Neuronal stem cell (in vitro differentiated cells): Measurements from ENCODE around the gene PDE8A.
"Not testable (repeated sequence)": the region's sequence is repeated elsewhere in the genome, so short reads cannot be mapped to it uniquely, and the experiment has no call there.

Source experiments
- DNase-seq: peaks from one replicate; pipeline ENCODE4 v3.0.0-alpha.2; 2013; ENCODE audit warnings: low spot score
- H2AFZ ChIP-seq: one replicate; pipeline ENCODE4 v1.6.1; 2013; ENCODE audit warnings: mild to moderate bottlenecking, low read length, inconsistent platforms
- H2AK5ac ChIP-seq: 2 replicates; pipeline ENCODE4 v1.6.1; 2013; ENCODE audit warnings: low read depth, mild to moderate bottlenecking, inconsistent platforms, low read length, moderate library complexity, mixed read lengths
- H2BK120ac ChIP-seq: 2 replicates; pipeline ENCODE4 v1.6.1; 2013; ENCODE audit warnings: low read depth, mild to moderate bottlenecking, inconsistent platforms, low read length, moderate library complexity, mixed read lengths
- H2BK12ac ChIP-seq: one replicate; pipeline ENCODE4 v1.6.1; 2013; ENCODE audit warnings: low read length, inconsistent platforms
- H2BK15ac ChIP-seq: 2 replicates; pipeline ENCODE4 v1.6.1; 2013; ENCODE audit warnings: mild to moderate bottlenecking, low read length, inconsistent platforms, mixed read lengths
- H2BK5ac ChIP-seq: one replicate; pipeline ENCODE4 v1.6.1; 2013; ENCODE audit warnings: inconsistent platforms, mild to moderate bottlenecking, low read length, moderate library complexity
- H3K14ac ChIP-seq: one replicate; pipeline ENCODE4 v1.6.1; 2013; ENCODE audit warnings: low read length, inconsistent platforms
- H3K18ac ChIP-seq: 2 replicates; pipeline ENCODE4 v1.6.1; 2013; ENCODE audit warnings: low read length, inconsistent platforms
- H3K23ac ChIP-seq: 2 replicates; pipeline ENCODE4 v1.6.1; 2013; ENCODE audit warnings: low read depth, mild to moderate bottlenecking, mixed read lengths, low read length, inconsistent platforms; ENCODE audit not compliant: poor library complexity
- H3K27ac ChIP-seq: replicated peaks from 3 replicates; pipeline ENCODE4 v1.5.1; 2013; ENCODE audit warnings: low read length, inconsistent platforms
- H3K27me3 ChIP-seq, 3 experiments: 2 replicates each; pipeline ENCODE4 v1.6.1; 2013; ENCODE audit warnings: low read length in 3 of 3, mild to moderate bottlenecking in 2 of 3, inconsistent platforms in 1 of 3, low read depth in 1 of 3, mixed read lengths in 1 of 3, moderate library complexity in 1 of 3; ENCODE audit not compliant: control insufficient read depth in 3 of 3, insufficient read depth in 3 of 3
- H3K36me3 ChIP-seq, 2 donors: replicated peaks in 1 of 2; 2 replicates each; pipeline ENCODE4 v1.6.1; 2013; ENCODE audit warnings: low read length in 2 of 2; ENCODE audit not compliant: control insufficient read depth in 2 of 2, insufficient read depth in 2 of 2
- H3K4ac ChIP-seq: 2 replicates; pipeline ENCODE4 v1.6.1; 2013; ENCODE audit warnings: inconsistent platforms, mild to moderate bottlenecking, low read length, moderate library complexity
- H3K4me1 ChIP-seq, 2 donors: 1 replicate in 1 of 2; 2 replicates in 1 of 2; pipeline ENCODE4 v1.6.1; 2013; ENCODE audit warnings: low read length in 2 of 2, low read depth in 1 of 2; ENCODE audit not compliant: control insufficient read depth in 2 of 2, insufficient read depth in 1 of 2
- H3K4me2 ChIP-seq: one replicate; pipeline ENCODE4 v1.6.1; 2013; ENCODE audit warnings: mild to moderate bottlenecking, low read length, inconsistent platforms; ENCODE audit not compliant: insufficient read depth, poor library complexity, severe bottlenecking
- H3K4me3 ChIP-seq, 2 donors: 2 replicates each; pipeline ENCODE4 v1.5.1; 2013; ENCODE audit warnings: low read length in 2 of 2, mild to moderate bottlenecking in 2 of 2, inconsistent platforms in 1 of 2, moderate library complexity in 1 of 2
- H3K79me1 ChIP-seq: one replicate; pipeline ENCODE4 v1.6.1; 2013; ENCODE audit warnings: low read depth, mild to moderate bottlenecking, inconsistent platforms, low read length, moderate library complexity
- H3K9ac ChIP-seq: one replicate; pipeline ENCODE4 v1.6.1; 2013; ENCODE audit warnings: mild to moderate bottlenecking, low read depth, low read length, inconsistent platforms; ENCODE audit not compliant: poor library complexity
- H3K9me3 ChIP-seq, 2 donors: replicated peaks in 1 of 2; 2 replicates each; pipeline versions ENCODE3 to v1.6.1; 2013; ENCODE audit warnings: low read length in 2 of 2, mild to moderate bottlenecking in 2 of 2, inconsistent platforms in 1 of 2, low read depth in 1 of 2, mixed read lengths in 1 of 2, moderate library complexity in 1 of 2; ENCODE audit not compliant: control insufficient read depth in 2 of 2, insufficient read depth in 1 of 2
- H4K8ac ChIP-seq: one replicate; pipeline ENCODE4 v1.6.1; 2013; ENCODE audit warnings: low read depth, mild to moderate bottlenecking, inconsistent platforms, low read length, moderate library complexity
- H4K91ac ChIP-seq: one replicate; pipeline ENCODE4 v1.6.1; 2013; ENCODE audit warnings: low read length, low read depth, mild to moderate bottlenecking, inconsistent platforms; ENCODE audit not compliant: poor library complexity
- whole genome bisulfite sequencing, 2 donors: extraction: QIAGEN DNeasy Blood & Tissue Kit; methylation state at CpG; one replicate each; pipeline ENCODE4 v1.1.7; 2013; ENCODE audit warnings: missing lambda C conversion rate in 2 of 2, mixed read lengths in 1 of 2; ENCODE audit not compliant: insufficient read length in 2 of 2, insufficient replicate concordance in 1 of 2; ENCODE audit errors: extremely low coverage in 2 of 2; 5-methylcytosine and 5-hydroxymethylcytosine counted together

Gene PDE8A

GRCh38 chr15:84985158-84985557 is 3.5 kb downstream of the PDE8A start:
- Histone ChIP-seq H3K18ac (no peak overlapping the region), H2BK120ac (no peak overlapping the region), H3K4me3 (no peak overlapping the region), H2AK5ac (no peak overlapping the region), H3K4ac (no peak overlapping the region), H3K9ac (no peak overlapping the region), H3K4me2 (no peak overlapping the region), H3K27ac (no peak overlapping the region), H2AFZ (no peak overlapping the region), H3K23ac (no peak overlapping the region), H3K79me1 (no peaks in the 10 kb centered on the region), H2BK15ac (no peak overlapping the region), H3K4me1 (no peaks in the 10 kb centered on the region), H2BK5ac (no peak overlapping the region), H2BK12ac (no peak overlapping the region), H3K36me3 (no peaks in the 10 kb centered on the region), H3K9me3 (no peaks in the 10 kb centered on the region), H3K14ac (no peak overlapping the region), H4K91ac (no peak overlapping the region), H4K8ac (no peak overlapping the region), H3K27me3 (peaks cover 0 to 27% (median 10%) of the 10 kb centered on the region in 3 experiments)
- no peak for DNase-seq
- no CpG with 5 or more reads among the region's 2 CpGs for WGBS, 2 donors

GRCh38 chr15:84987351-84987750 is 5.7 kb downstream of the PDE8A start:
- H3K27me3 ChIP-seq: peaks cover 0 to 15% (median 2%) of the 10 kb centered on the region in 3 experiments
- not testable (repeated sequence) for H3K4me3 ChIP-seq, H2AFZ ChIP-seq, H3K14ac ChIP-seq, H3K4ac ChIP-seq, H4K8ac ChIP-seq, H3K23ac ChIP-seq, H3K4me2 ChIP-seq, H2BK5ac ChIP-seq, H2BK120ac ChIP-seq, H4K91ac ChIP-seq, H2AK5ac ChIP-seq, DNase-seq, H3K9ac ChIP-seq, H3K79me1 ChIP-seq, H3K4me1 ChIP-seq, H2BK12ac ChIP-seq, H2BK15ac ChIP-seq, H3K18ac ChIP-seq, H3K9me3 ChIP-seq, H3K27ac ChIP-seq, H3K36me3 ChIP-seq
- no CpG with 5 or more reads among the region's 9 CpGs for WGBS, 2 donors

- no peak for DNase-seq
- Histone ChIP-seq H3K4ac (no peak overlapping the region), H4K91ac (no peak overlapping the region), H3K9me3 (no peaks in the 10 kb centered on the region), H3K36me3 (no peaks in the 10 kb centered on the region), H3K18ac (no peak overlapping the region), H2BK5ac (no peak overlapping the region), H2BK120ac (no peak overlapping the region), H2AK5ac (no peak overlapping the region), H3K23ac (no peak overlapping the region), H3K4me1 (no peaks in the 10 kb centered on the region), H4K8ac (no peak overlapping the region), H2AFZ (no peak overlapping the region), H3K4me3 (no peak overlapping the region), H3K79me1 (no peaks in the 10 kb centered on the region), H2BK12ac (no peak overlapping the region), H3K27me3 (peaks cover 0 to 7% (median 0%) of the 10 kb centered on the region in 3 experiments), H3K4me2 (no peak overlapping the region), H3K27ac (no peak overlapping the region), H3K9ac (no peak overlapping the region), H3K14ac (no peak overlapping the region), H2BK15ac (no peak overlapping the region)
- WGBS, 2 donors: no CpG with 5 or more reads among the region's 3 CpGs
Measured at GRCh38 chr15:84987949-84988624, 6.4 kb downstream of the PDE8A start.

GRCh38 chr15:84988909-84989644 is 7.4 kb downstream of the PDE8A start:
- Histone ChIP-seq H3K79me1 (no peaks in the 10 kb centered on the region), H2BK15ac (no peak overlapping the region), H3K4ac (no peak overlapping the region), H3K36me3 (no peaks in the 10 kb centered on the region), H4K91ac (no peak overlapping the region), H3K27ac (no peak overlapping the region), H2BK5ac (no peak overlapping the region), H3K4me2 (no peak overlapping the region), H3K14ac (no peak overlapping the region), H3K9ac (no peak overlapping the region), H2BK120ac (no peak overlapping the region), H2AFZ (no peak overlapping the region), H3K4me3 (no peak overlapping the region), H3K23ac (no peak overlapping the region), H3K27me3 (no peaks in the 10 kb centered on the region), H3K4me1 (no peaks in the 10 kb centered on the region), H2AK5ac (no peak overlapping the region), H4K8ac (no peak overlapping the region), H3K9me3 (no peaks in the 10 kb centered on the region), H2BK12ac (no peak overlapping the region), H3K18ac (no peak overlapping the region)
- no CpG with 5 or more reads among the region's 2 CpGs for WGBS, 2 donors
- DNase-seq: no peak
